GM20000 (cell line): Measurements from ENCODE around the gene ORC3.

Source experiments
- DNase-seq: peaks from one replicate; pipeline ENCODE4 v3.0.0; 2012; ENCODE audit warnings: low spot score
- TF ChIP-seq, protein P1 (sequence below): IDR thresholded peaks from 2 replicates; pipeline ENCODE4 v1.5.1; 2012; ENCODE audit warnings: mild to moderate bottlenecking, control low read depth; ENCODE audit errors: extremely low read depth, missing control alignments

Gene ORC3

GRCh38 chr6:87645080-87645479, 55.1 kb downstream of the ORC3 start:
- TF ChIP-seq, protein P1, sequence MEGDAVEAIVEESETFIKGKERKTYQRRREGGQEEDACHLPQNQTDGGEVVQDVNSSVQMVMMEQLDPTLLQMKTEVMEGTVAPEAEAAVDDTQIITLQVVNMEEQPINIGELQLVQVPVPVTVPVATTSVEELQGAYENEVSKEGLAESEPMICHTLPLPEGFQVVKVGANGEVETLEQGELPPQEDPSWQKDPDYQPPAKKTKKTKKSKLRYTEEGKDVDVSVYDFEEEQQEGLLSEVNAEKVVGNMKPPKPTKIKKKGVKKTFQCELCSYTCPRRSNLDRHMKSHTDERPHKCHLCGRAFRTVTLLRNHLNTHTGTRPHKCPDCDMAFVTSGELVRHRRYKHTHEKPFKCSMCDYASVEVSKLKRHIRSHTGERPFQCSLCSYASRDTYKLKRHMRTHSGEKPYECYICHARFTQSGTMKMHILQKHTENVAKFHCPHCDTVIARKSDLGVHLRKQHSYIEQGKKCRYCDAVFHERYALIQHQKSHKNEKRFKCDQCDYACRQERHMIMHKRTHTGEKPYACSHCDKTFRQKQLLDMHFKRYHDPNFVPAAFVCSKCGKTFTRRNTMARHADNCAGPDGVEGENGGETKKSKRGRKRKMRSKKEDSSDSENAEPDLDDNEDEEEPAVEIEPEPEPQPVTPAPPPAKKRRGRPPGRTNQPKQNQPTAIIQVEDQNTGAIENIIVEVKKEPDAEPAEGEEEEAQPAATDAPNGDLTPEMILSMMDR, result no peak
- peak; percentile 20 for DNase-seq

- DNase-seq, result no peak
- TF ChIP-seq, protein P1, result no peak
Observed at GRCh38 chr6:87653074-87653962, 63.4 kb downstream of the ORC3 start.

DNA sequence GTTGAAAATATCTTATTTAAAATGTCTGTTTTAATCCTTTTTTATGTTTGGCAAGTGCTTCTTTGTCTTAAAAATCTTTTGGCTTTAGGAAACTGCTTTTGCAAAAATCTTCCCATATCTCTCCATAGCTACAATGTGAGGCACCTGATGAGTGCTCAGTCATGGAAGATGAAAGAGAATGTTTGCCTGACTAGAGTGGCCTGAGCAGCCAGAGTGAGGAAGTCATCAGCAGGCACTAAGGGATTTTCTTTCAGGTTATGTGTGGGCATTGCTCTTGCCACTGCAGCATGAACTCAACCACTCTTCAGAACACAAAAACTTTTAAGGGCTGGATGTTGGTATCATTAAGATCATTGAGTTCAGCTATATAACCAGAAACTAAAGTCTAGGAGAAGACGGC, 64.2 kb downstream of the ORC3 start:
- TF ChIP-seq, protein P1, result no peak
- no peak for DNase-seq

DNA sequence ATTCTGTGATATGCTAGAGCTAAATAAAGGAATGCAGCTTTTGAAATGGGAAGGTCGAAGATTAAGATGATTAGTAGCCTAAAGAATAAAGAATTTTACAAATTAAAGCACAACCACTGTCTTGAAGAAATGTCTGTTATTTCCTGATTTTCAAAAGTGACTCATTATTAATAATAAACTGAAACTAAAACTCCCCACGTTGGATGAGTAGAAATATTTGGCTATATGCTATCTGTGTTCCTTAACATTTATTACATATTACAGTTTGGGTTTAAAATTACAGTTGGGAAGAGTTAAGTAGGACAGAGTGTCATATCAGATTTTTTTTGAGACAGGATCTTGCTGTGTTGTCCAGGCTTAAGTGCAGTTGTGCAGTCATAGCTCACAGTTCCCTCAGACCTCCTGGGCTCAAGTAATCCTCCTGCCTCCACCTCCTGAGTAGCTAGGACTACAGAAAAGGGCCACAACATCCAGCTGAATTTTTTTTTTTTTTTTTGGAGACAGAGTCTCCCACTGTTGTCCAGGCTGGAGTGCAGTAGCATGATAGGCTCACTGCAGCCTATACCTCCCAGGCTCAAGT, 65.0 kb downstream of the ORC3 start:
- TF ChIP-seq, protein P1, result no peak
- no peak for DNase-seq

- TF ChIP-seq, protein P1, result no peak
- DNase-seq, result no peak
Observed at GRCh38 chr6:87655824-87656223, 65.9 kb downstream of the ORC3 start.

DNA sequence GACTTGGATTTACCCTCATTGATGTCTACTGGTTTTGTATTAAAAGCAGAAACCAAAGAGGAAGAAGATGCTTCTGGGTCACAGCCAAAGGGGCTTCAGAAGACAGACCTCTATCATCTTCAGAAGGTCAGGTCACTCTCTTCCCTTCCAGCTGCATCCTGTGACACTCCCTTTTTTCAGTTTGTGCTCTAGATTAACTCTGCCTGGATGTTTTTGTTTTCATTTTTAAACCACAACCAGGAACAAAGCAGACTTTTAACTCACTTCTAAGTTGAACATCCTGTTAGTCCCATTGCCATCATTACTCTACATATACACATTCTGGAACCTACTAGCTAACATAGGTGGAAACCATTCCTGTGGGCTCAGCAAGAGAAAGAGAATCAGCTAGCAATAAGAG, 66.9 kb downstream of the ORC3 start:
- TF ChIP-seq, protein P1, result no peak
- DNase-seq, result no peak

DNA sequence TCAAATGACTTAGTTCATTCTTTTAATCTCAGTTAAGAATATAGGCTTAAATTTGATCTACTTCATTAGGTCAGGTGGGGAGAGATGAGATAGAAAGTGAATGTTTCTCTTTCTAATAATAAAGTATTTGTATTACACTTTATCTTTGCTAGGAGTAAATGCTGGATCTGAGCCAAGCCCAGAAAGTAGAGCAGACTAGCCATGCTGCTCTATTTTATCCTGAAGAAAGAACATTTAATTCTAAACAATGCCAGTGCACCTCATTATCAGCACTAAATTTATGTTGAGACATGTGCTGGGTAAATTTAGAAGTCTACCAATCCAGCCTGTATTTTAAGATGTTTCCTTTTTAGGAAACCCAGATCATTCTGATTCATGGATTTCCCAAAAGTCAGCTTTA, 68.6 kb downstream of the ORC3 start:
- no peak for DNase-seq
- TF ChIP-seq, protein P1, result no peak
